Breast epithelium (tissue), 3 donors: Measurements from ENCODE around the gene RCOR1.

Experiments used
- POLR2A ChIP-seq: fragments of 450-650 bp; IDR thresholded peaks from one replicate; pipeline ENCODE4 v1.6.1; 2016; ENCODE audit warnings: antibody characterized with exemption, mild to moderate bottlenecking, moderate library complexity
- POLR2AphosphoS5 ChIP-seq, 3 donors: sonication (generic); formaldehyde crosslinking; IDR thresholded peaks; one replicate each; pipeline ENCODE4 v1.6.1; 2017; ENCODE audit warnings: antibody characterized with exemption in 3 of 3
- TF ChIP-seq, protein P1 (sequence below), 3 donors: fragments of 450-650 bp; IDR thresholded peaks; one replicate each; pipeline ENCODE4 v1.5.1; 2016 to 2017; ENCODE audit warnings: antibody characterized with exemption in 3 of 3, mild to moderate bottlenecking in 3 of 3, moderate library complexity in 3 of 3

DNA sequence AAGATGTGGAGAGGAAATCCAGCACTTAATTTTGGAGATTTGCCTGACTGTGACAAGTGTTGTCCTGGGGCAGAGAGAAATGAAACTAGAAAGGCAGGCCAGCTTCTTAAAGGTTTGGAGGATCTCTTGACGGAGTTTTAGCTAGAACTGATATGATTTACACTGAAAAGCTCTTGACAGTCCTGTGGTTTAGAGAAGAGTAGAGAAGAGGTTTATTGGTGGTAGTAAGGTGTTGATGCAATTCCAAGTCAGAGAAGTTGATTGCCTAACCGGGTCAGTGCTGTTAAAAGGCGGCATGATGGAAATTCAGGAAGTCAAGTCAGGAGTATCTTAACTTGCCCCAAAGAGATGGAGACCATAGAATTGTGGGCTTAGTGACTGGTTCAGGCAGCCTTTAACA, 95.8 kb downstream of the RCOR1 start:
- TF ChIP-seq, protein P1, sequence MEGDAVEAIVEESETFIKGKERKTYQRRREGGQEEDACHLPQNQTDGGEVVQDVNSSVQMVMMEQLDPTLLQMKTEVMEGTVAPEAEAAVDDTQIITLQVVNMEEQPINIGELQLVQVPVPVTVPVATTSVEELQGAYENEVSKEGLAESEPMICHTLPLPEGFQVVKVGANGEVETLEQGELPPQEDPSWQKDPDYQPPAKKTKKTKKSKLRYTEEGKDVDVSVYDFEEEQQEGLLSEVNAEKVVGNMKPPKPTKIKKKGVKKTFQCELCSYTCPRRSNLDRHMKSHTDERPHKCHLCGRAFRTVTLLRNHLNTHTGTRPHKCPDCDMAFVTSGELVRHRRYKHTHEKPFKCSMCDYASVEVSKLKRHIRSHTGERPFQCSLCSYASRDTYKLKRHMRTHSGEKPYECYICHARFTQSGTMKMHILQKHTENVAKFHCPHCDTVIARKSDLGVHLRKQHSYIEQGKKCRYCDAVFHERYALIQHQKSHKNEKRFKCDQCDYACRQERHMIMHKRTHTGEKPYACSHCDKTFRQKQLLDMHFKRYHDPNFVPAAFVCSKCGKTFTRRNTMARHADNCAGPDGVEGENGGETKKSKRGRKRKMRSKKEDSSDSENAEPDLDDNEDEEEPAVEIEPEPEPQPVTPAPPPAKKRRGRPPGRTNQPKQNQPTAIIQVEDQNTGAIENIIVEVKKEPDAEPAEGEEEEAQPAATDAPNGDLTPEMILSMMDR (IDR thresholded peaks at IDR 0.05) = no peak
- TF ChIP-seq POLR2A (no peak), POLR2AphosphoS5 (IDR thresholded peaks at IDR 0.05) (no peak)
